Endothelial cell of umbilical vein (primary cell): ENCODE measurements around the gene HDAC4. TPM values are rescaled to one million over a fixed set of nuclear protein-coding genes. Genes with fewer than 3 reads are reported as not detected.

Source experiments
- BruUV-seq: library from RNA; stranded (reverse); fragments of 400-500 nt; replicated peaks from 2 replicates; lab custom pipeline; 2021; lab: Mats Ljungman, UMichigan
- CTCF ChIA-PET: fragments of 300-600, 350-600 bp; sonication (Branson Sonifier 250); formaldehyde crosslinking; loops from one replicate; lab custom pipeline; 2021; ENCODE audit warnings: antibody characterized with exemption, inconsistent platforms; lab: Charles Lee
- POLR2A ChIA-PET: fragments of 300-600, 350-600 bp; sonication (Branson Sonifier 250); formaldehyde crosslinking; loops from one replicate; lab custom pipeline; 2021; ENCODE audit warnings: antibody characterized with exemption, inconsistent platforms; lab: Charles Lee
- DNase-seq: peaks from one replicate; pipeline ENCODE4 v3.0.0-alpha.2; 2011; ENCODE audit warnings: low read depth, low spot score
- FAIRE-seq: peaks from 2 replicates; lab custom pipeline; 2011; peaks lifted over from hg19 to GRCh38; lab: Jason Lieb, UNC
- H2AFZ ChIP-seq: 2 replicates; pipeline ENCODE4 v1.6.0; 2012; ENCODE audit warnings: low read depth, low read length, control low read depth, inconsistent platforms
- H3K27ac ChIP-seq: 2 replicates; pipeline ENCODE4 v1.5.1; 2011; ENCODE audit warnings: low read depth, mild to moderate bottlenecking, control low read depth, low read length, moderate library complexity; ENCODE audit not compliant: insufficient read depth
- H3K27me3 ChIP-seq, 2 experiments: 2 replicates each; pipeline versions ENCODE4 v1.6.0 to v1.6.1; 2011; ENCODE audit warnings: low read length in 2 of 2, mixed read lengths in 1 of 2; ENCODE audit not compliant: control insufficient read depth in 2 of 2, insufficient read depth in 2 of 2
- H3K36me3 ChIP-seq, 2 experiments: 2 replicates in 1 of 2; 3 replicates in 1 of 2; pipeline ENCODE4 v1.5.1; 2011; ENCODE audit warnings: low read length in 2 of 2, mild to moderate bottlenecking in 1 of 2, moderate library complexity in 1 of 2; ENCODE audit not compliant: control insufficient read depth in 2 of 2, insufficient read depth in 2 of 2; ENCODE audit errors: extremely low read depth in 1 of 2
- H3K4me1 ChIP-seq: 3 replicates; pipeline ENCODE4 v1.5.1; 2011; ENCODE audit warnings: mild to moderate bottlenecking, low read length; ENCODE audit not compliant: control insufficient read depth, insufficient read depth; ENCODE audit errors: extremely low read depth
- H3K4me2 ChIP-seq: 2 replicates; pipeline ENCODE4 v1.6.1; 2011; ENCODE audit warnings: low read length, control low read depth, mixed read lengths; ENCODE audit not compliant: insufficient read depth
- H3K4me3 ChIP-seq, 3 experiments: fragments of 200-600 bp in 1 of 3; sonication (generic), shearing (Covaris generic) in 1 of 3; replicated peaks in 1 of 3; 2 replicates each; pipeline ENCODE4 v1.5.1; 2011 to 2016; ENCODE audit warnings: control low read depth in 3 of 3, low read length in 3 of 3, mild to moderate bottlenecking in 2 of 3, inconsistent platforms in 1 of 3, low read depth in 1 of 3, moderate library complexity in 1 of 3; ENCODE audit not compliant: insufficient read depth in 1 of 3
- H3K79me2 ChIP-seq: 2 replicates; pipeline ENCODE4 v1.6.0; 2012; ENCODE audit warnings: low read length, inconsistent platforms; ENCODE audit not compliant: control insufficient read depth, insufficient read depth
- H3K9ac ChIP-seq: replicated peaks from 2 replicates; pipeline ENCODE3; 2011; ENCODE audit warnings: low read length, control low read depth; ENCODE audit not compliant: insufficient read depth; ENCODE audit errors: extremely low read depth
- H3K9me1 ChIP-seq: replicated peaks from 3 replicates; pipeline ENCODE4 v1.6.0; 2011; ENCODE audit warnings: mild to moderate bottlenecking, low read length; ENCODE audit not compliant: control insufficient read depth, insufficient read depth; ENCODE audit errors: extremely low read depth
- H3K9me3 ChIP-seq: replicated peaks from 2 replicates; pipeline ENCODE4 v1.5.1; 2012; ENCODE audit warnings: low read length, inconsistent platforms; ENCODE audit not compliant: control insufficient read depth, insufficient read depth
- H4K20me1 ChIP-seq: replicated peaks from 2 replicates; pipeline ENCODE3; 2011; ENCODE audit warnings: mild to moderate bottlenecking, low read length; ENCODE audit not compliant: control insufficient read depth, insufficient read depth; ENCODE audit errors: extremely low read depth
- CTCF ChIP-seq, 2 donors: IDR thresholded peaks; 1 replicate in 1 of 2; 2 replicates in 1 of 2; pipeline ENCODE4 v1.5.1; 2011; ENCODE audit warnings: low read length in 2 of 2, mild to moderate bottlenecking in 2 of 2, moderate library complexity in 2 of 2, control low read depth in 1 of 2, inconsistent platforms in 1 of 2, low read depth in 1 of 2; ENCODE audit not compliant: insufficient read depth in 1 of 2; ENCODE audit errors: extremely low read depth in 1 of 2
- EZH2 ChIP-seq: IDR thresholded peaks from 2 replicates; pipeline ENCODE4 v1.6.1; 2012; ENCODE audit warnings: borderline replicate concordance, low read depth, mild to moderate bottlenecking, moderate library complexity, low read length, inconsistent platforms; ENCODE audit not compliant: severe bottlenecking
- GATA2 ChIP-seq: IDR thresholded peaks from 2 replicates; pipeline ENCODE4 v1.7.0; 2011; ENCODE audit warnings: low read depth, mild to moderate bottlenecking, moderate library complexity, mixed read lengths, low read length; ENCODE audit not compliant: insufficient read length, insufficient read depth
- JUN ChIP-seq: IDR thresholded peaks from 2 replicates; pipeline ENCODE4 v1.6.1; 2011; ENCODE audit warnings: borderline replicate concordance, low read depth; ENCODE audit not compliant: insufficient read length, insufficient read depth
- MYC ChIP-seq: IDR thresholded peaks from one replicate; pipeline ENCODE4 v1.6.1; 2011; ENCODE audit warnings: mild to moderate bottlenecking, low read depth, low read length
- POLR2A ChIP-seq: IDR thresholded peaks from 2 replicates; pipeline ENCODE4 v1.6.1; 2012; ENCODE audit warnings: low read depth, mild to moderate bottlenecking, control low read depth, low read length
- POLR2AphosphoS5 ChIP-seq: IDR thresholded peaks from 2 replicates; pipeline ENCODE4 v1.6.1; 2012; ENCODE audit warnings: low read depth, mild to moderate bottlenecking, control low read depth, low read length, moderate library complexity; ENCODE audit not compliant: insufficient read depth
- dilution Hi-C: fragments of 300-500 bp; cut with MboI; formaldehyde crosslinking; loops from one replicate; pipeline ENCODE4 v1.15.0; 2019; ENCODE audit warnings: low sequenced_read_pairs; ENCODE audit not compliant: extremely low pct_ligation_motif_present
- intact Hi-C: fragments of 100-400 bp; cut with micrococcal nuclease; formaldehyde crosslinking; loops from one replicate; pipeline ENCODE4 v1.10.0; 2022
- polyA plus RNA-seq, 4 experiments: library from polyadenylated mRNA; depleted of rRNA in 3 of 4; stranded (reverse) in 3 of 4; unstranded in 1 of 4; fragments of >200 nt; gene quantifications; 2 replicates each; pipeline versions ENCODE4 v1.2.1 to v1.2.3, GENCODE V29; 2011 to 2012; ENCODE audit warnings: missing spikeins in 1 of 4
- total RNA-seq: library from RNA; stranded (reverse); gene quantifications from 2 replicates; pipeline ENCODE4 v1.2.3, GENCODE V29; 2021
- TF ChIP-seq, protein P1 (sequence below): IDR thresholded peaks from 2 replicates; pipeline ENCODE4 v1.6.1; 2011; ENCODE audit not compliant: insufficient read depth, insufficient read length

The HDAC4 gene
- total and polyA plus RNA-seq, 2 donors (not counting 3 experiments of a cell fraction or from before 2014, with no cell fraction given) = 13.4 to 33.0 TPM

GRCh38 chr2:239094867-239095266 lies 306.0 kb downstream of the HDAC4 start:
- no peak overlapping the region for H3K9ac ChIP-seq
- peaks cover 0 to 1% of the 10 kb centered on the region in 2 experiments for H3K36me3 ChIP-seq
- no peak for FAIRE-seq
- CTCF ChIA-PET = no interaction called here
- intact Hi-C loops (no loop called here), dilution Hi-C loops (no loop called here)
- H4K20me1 ChIP-seq = no peaks in the 10 kb centered on the region
- H3K79me2 ChIP-seq = no peaks in the 10 kb centered on the region
- no peaks in the 10 kb centered on the region for H3K4me1 ChIP-seq
- no peaks in the 10 kb centered on the region for H3K9me3 ChIP-seq
- no peak overlapping the region for H2AFZ ChIP-seq
- TF ChIP-seq EZH2 (no peak), POLR2AphosphoS5 (no peak), MYC (no peak), JUN (no peak), GATA2 (no peak), POLR2A (no peak), CTCF (IDR thresholded peaks at IDR 0.05; ENCODE audit: extremely low read depth in 1 of 2, insufficient read depth in 1 of 2, low read depth in 1 of 2, low read length in 2 of 2) (no peak)
- TF ChIP-seq, protein P1, sequence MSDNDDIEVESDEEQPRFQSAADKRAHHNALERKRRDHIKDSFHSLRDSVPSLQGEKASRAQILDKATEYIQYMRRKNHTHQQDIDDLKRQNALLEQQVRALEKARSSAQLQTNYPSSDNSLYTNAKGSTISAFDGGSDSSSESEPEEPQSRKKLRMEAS = no peak
- no peak overlapping the region for H3K27ac ChIP-seq
- no peaks in the 10 kb centered on the region for H3K27me3 ChIP-seq
- DNase-seq = no peak
- no peaks in the 10 kb centered on the region for H3K9me1 ChIP-seq
- POLR2A ChIA-PET = no interaction called here
- BruUV-seq = no TSS peak
- no peak overlapping the region for H3K4me3 ChIP-seq
- no peak overlapping the region for H3K4me2 ChIP-seq
